ENCODE measurements around the gene KCNJ6. TPM values are rescaled to one million over a fixed set of nuclear protein-coding genes. Genes with fewer than 3 reads are reported as not detected.
"Not testable (repeated sequence)": the region's sequence is repeated elsewhere in the genome, so short reads cannot be mapped to it uniquely, and the experiment has no call there.

Gene KCNJ6
- total RNA-seq, 2 experiments from 2014 or later = not detected

GRCh38 chr21:37668462-37669239 lies 247.6 kb downstream of the KCNJ6 start:
- POLR2A ChIA-PET = no interaction called here
- intact Hi-C loops (cut with micrococcal nuclease) = no loop called here
- CTCF ChIA-PET = interaction anchor here (1.4 kb wide), 1 partner anchor 8 kb away, joined by 4 read pairs; no protein-coding TSS in a partner anchor
- Mint-ChIP-seq H3K9me3 (no peaks in the 10 kb centered on the region), H3K4me3 (no peak overlapping the region), H3K27me3 (peaks cover 8% of the 10 kb centered on the region), H3K27ac (no peak overlapping the region), H3K36me3 (no peaks in the 10 kb centered on the region), H3K4me1 (ENCODE audit: low read depth) (no peaks in the 10 kb centered on the region)
- DNase-seq = no peak

GRCh38 chr21:37667380-37667779 lies 248.9 kb downstream of the KCNJ6 start:
- ChIA-PET CTCF (interaction anchor here (1.4 kb wide), 1 partner anchor 9 kb away, joined by 4 read pairs; no protein-coding TSS in a partner anchor), POLR2A (no interaction called here)
- Mint-ChIP-seq H3K9me3 (no peaks in the 10 kb centered on the region), H3K27me3 (peaks cover 5% of the 10 kb centered on the region), H3K36me3 (no peaks in the 10 kb centered on the region), H3K4me3 (no peak overlapping the region), H3K27ac (no peak overlapping the region), H3K4me1 (ENCODE audit: low read depth) (no peaks in the 10 kb centered on the region)
- intact Hi-C loops (cut with micrococcal nuclease) = no loop called here
- no peak for DNase-seq

GRCh38 chr21:37665230-37666024 lies 250.8 kb downstream of the KCNJ6 start:
- H3K4me3 Mint-ChIP-seq = no peak overlapping the region
- no peak overlapping the region for H3K27ac Mint-ChIP-seq
- no peaks in the 10 kb centered on the region for H3K9me3 Mint-ChIP-seq
- intact Hi-C loops (cut with micrococcal nuclease) = no loop called here
- no peaks in the 10 kb centered on the region for H3K27me3 Mint-ChIP-seq
- no peak for DNase-seq
- CTCF ChIA-PET = interaction anchor here (1.4 kb wide), 1 partner anchor 10 kb away, joined by 3 read pairs; no protein-coding TSS in a partner anchor
- no peaks in the 10 kb centered on the region for H3K36me3 Mint-ChIP-seq
- H3K4me1 Mint-ChIP-seq (ENCODE audit: low read depth) = no peaks in the 10 kb centered on the region
- POLR2A ChIA-PET = no interaction called here

GRCh38 chr21:37662227-37662626 lies 254.0 kb downstream of the KCNJ6 start:
- H3K36me3 Mint-ChIP-seq; CTCF ChIA-PET; POLR2A ChIA-PET; H3K27ac Mint-ChIP-seq; H3K27me3 Mint-ChIP-seq; H3K4me1 Mint-ChIP-seq (ENCODE audit: low read depth); H3K4me3 Mint-ChIP-seq; DNase-seq; H3K9me3 Mint-ChIP-seq; intact Hi-C loops (cut with micrococcal nuclease): not testable (repeated sequence)

- ChIA-PET CTCF (interaction anchor here (0.6 to 0.8 kb wide), 2 partner anchors 14 to 79 kb away, joined by 3 read pairs; no protein-coding TSS in a partner anchor), POLR2A (no interaction called here)
- intact Hi-C loops (cut with micrococcal nuclease) = no loop called here
- no peak for DNase-seq
- Mint-ChIP-seq H3K4me1 (ENCODE audit: low read depth) (no peaks in the 10 kb centered on the region), H3K27me3 (peaks cover 11% of the 10 kb centered on the region), H3K9me3 (no peaks in the 10 kb centered on the region), H3K27ac (no peak overlapping the region), H3K4me3 (no peak overlapping the region), H3K36me3 (no peaks in the 10 kb centered on the region)
These were observed 255.5 kb downstream of the KCNJ6 start for GRCh38 chr21:37660709-37661108.

GRCh38 chr21:37659874-37660273 lies 256.4 kb downstream of the KCNJ6 start:
- no peaks in the 10 kb centered on the region for H3K4me1 Mint-ChIP-seq (ENCODE audit: low read depth)
- ChIA-PET POLR2A (no interaction called here), CTCF (no interaction called here)
- H3K4me3 Mint-ChIP-seq = no peak overlapping the region
- no peak overlapping the region for H3K27ac Mint-ChIP-seq
- no peaks in the 10 kb centered on the region for H3K9me3 Mint-ChIP-seq
- H3K36me3 Mint-ChIP-seq = no peaks in the 10 kb centered on the region
- no peak for DNase-seq
- intact Hi-C loops (cut with micrococcal nuclease) = no loop called here
- H3K27me3 Mint-ChIP-seq = peaks cover 12% of the 10 kb centered on the region

- Mint-ChIP-seq H3K4me1 (ENCODE audit: low read depth) (no peaks in the 10 kb centered on the region), H3K9me3 (no peaks in the 10 kb centered on the region), H3K27me3 (peaks cover 19% of the 10 kb centered on the region), H3K36me3 (no peaks in the 10 kb centered on the region), H3K27ac (no peak overlapping the region), H3K4me3 (no peak overlapping the region)
- no peak for DNase-seq
- POLR2A ChIA-PET = no interaction called here
- intact Hi-C loops (cut with micrococcal nuclease) = no loop called here
- CTCF ChIA-PET = no interaction called here
These were observed 257.3 kb downstream of the KCNJ6 start for GRCh38 chr21:37658817-37659458.

GRCh38 chr21:37658121-37658816 lies 258.0 kb downstream of the KCNJ6 start:
- ChIA-PET POLR2A (no interaction called here), CTCF (no interaction called here)
- Mint-ChIP-seq H3K9me3 (no peaks in the 10 kb centered on the region), H3K4me3 (no peak overlapping the region), H3K4me1 (ENCODE audit: low read depth) (no peaks in the 10 kb centered on the region), H3K27ac (no peak overlapping the region), H3K27me3 (peaks cover 19% of the 10 kb centered on the region), H3K36me3 (no peaks in the 10 kb centered on the region)
- DNase-seq = no peak
- intact Hi-C loops (cut with micrococcal nuclease) = no loop called here

GRCh38 chr21:37656899-37657298 lies 259.4 kb downstream of the KCNJ6 start:
- no peak overlapping the region for H3K27ac Mint-ChIP-seq
- H3K27me3 Mint-ChIP-seq = peaks cover 19% of the 10 kb centered on the region
- intact Hi-C loops (cut with micrococcal nuclease) = no loop called here
- H3K36me3 Mint-ChIP-seq = no peaks in the 10 kb centered on the region
- DNase-seq = no peak
- CTCF ChIA-PET = no interaction called here
- no peaks in the 10 kb centered on the region for H3K9me3 Mint-ChIP-seq
- no peaks in the 10 kb centered on the region for H3K4me1 Mint-ChIP-seq (ENCODE audit: low read depth)
- no peak overlapping the region for H3K4me3 Mint-ChIP-seq
- POLR2A ChIA-PET = no interaction called here

GRCh38 chr21:37655611-37656300 lies 260.5 kb downstream of the KCNJ6 start:
- intact Hi-C loops (cut with micrococcal nuclease) = no loop called here
- H3K9me3 Mint-ChIP-seq = no peaks in the 10 kb centered on the region
- ChIA-PET CTCF (no interaction called here), POLR2A (no interaction called here)
- H3K4me3 Mint-ChIP-seq = no peak overlapping the region
- no peak overlapping the region for H3K27ac Mint-ChIP-seq
- H3K4me1 Mint-ChIP-seq (ENCODE audit: low read depth) = no peaks in the 10 kb centered on the region
- no peaks in the 10 kb centered on the region for H3K36me3 Mint-ChIP-seq
- no peak for DNase-seq
- H3K27me3 Mint-ChIP-seq = peaks cover 19% of the 10 kb centered on the region

GRCh38 chr21:37654596-37654995 lies 261.7 kb downstream of the KCNJ6 start:
- CTCF ChIA-PET = no interaction called here
- no peaks in the 10 kb centered on the region for H3K36me3 Mint-ChIP-seq
- intact Hi-C loops (cut with micrococcal nuclease) = no loop called here
- DNase-seq = no peak
- no peaks in the 10 kb centered on the region for H3K4me1 Mint-ChIP-seq (ENCODE audit: low read depth)
- no peak overlapping the region for H3K27ac Mint-ChIP-seq
- no peak overlapping the region for H3K4me3 Mint-ChIP-seq
- H3K9me3 Mint-ChIP-seq = no peaks in the 10 kb centered on the region
- H3K27me3 Mint-ChIP-seq = peaks cover 17% of the 10 kb centered on the region
- POLR2A ChIA-PET = no interaction called here

- Mint-ChIP-seq H3K4me3 (no peak overlapping the region), H3K4me1 (ENCODE audit: low read depth) (no peaks in the 10 kb centered on the region), H3K9me3 (no peaks in the 10 kb centered on the region), H3K36me3 (no peaks in the 10 kb centered on the region), H3K27ac (no peak overlapping the region), H3K27me3 (peaks cover 18% of the 10 kb centered on the region)
- intact Hi-C loops (cut with micrococcal nuclease) = no loop called here
- ChIA-PET POLR2A (no interaction called here), CTCF (no interaction called here)
- no peak for DNase-seq
These were observed 263.1 kb downstream of the KCNJ6 start for GRCh38 chr21:37653201-37653600.
